GM19099 (cell line): ENCODE data around the gene ARVCF.
A peak's percentile ranks its signal among the peaks of the same experiment; 100 is the strongest.

Experiments used
- POLR2A ChIP-seq: IDR thresholded peaks from 3 replicates; pipeline ENCODE4 v1.6.1; 2011; ENCODE audit warnings: low read depth; ENCODE audit not compliant: insufficient read length; ENCODE audit errors: extremely low read depth

ARVCF gene

GRCh38 chr22:20028855-20029549 lies 12.4 kb upstream of the ARVCF start:
- TF ChIP-seq POLR2A: no peak

DNA sequence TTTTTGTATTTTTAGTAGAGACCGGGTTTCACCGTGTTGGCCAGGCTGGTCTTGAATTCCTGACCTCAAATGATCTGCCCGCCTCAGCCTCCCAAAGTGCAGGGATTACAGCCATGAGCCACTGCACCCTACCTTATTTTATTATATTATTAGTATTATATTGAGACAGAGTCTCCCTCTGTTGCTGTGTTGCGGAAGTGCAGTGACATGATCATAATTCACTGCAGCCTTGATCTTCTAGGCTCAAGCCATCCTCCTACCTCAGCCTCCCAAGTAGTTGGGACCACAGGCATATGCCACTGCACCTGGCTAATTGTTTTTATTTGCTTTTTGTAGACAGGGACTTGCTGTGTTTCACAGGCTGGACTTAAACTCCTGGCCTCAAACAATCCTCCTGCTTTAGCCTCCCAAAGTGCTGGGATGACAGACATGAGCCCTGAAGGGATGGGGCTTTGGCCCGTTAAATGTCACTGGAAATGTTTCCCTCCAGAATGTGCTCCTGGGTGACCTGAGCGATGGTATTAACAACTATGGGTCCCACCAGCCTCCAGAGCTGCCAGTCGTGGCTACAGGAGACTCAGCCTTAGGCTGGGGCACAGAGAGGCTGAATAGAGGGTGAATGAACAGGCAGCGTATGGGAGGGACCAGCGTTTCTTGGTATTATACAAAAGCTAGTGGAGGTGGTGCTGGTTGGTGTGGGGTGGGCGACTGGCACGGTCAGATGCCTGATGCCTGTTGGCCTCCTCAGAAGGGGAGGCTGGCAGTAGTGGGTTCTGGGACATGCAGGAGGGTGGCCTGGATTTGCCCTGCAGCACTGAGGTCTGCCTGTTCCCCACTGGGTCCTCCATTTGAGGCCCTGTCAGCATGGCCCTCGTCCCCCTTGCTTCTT lies 11.6 kb upstream of the ARVCF start:
- no peak for TF ChIP-seq POLR2A

GRCh38 chr22:20026996-20027601 lies 10.5 kb upstream of the ARVCF start:
- no peak for TF ChIP-seq POLR2A

DNA sequence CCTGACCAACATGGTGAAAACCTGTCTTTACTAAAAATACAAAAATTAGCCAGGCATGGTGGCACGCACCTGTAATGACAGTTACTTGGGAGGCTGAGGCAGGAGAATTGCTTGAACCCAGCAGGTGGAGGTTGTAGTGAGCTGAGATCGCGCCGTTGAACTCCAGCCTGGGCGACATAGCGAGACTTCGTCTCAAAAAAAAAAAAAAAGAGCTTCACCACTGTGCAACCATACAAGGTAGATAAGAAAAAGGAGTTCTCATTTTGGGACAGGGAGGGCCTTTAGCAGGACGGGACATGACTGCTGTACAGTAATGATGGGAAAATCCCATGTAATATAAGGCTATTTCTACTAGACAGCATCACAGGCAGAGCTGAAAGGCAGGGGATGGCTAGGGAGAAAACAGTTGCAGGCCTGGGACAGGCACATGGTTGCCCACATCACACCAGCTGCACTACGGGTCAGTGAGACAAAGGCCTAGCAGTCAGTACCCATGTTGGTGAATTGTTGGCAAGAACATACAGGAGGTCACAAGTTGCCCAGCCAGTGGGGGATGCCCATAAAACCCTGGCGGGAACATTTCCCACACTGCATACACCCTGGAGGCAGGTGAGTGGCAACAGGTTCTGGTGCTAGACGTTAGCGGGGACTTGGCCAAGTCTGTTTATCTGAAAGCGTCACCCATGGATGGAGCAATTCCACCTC lies 9.7 kb upstream of the ARVCF start:
- TF ChIP-seq POLR2A: no peak

GRCh38 chr22:20025401-20026203 lies 9.0 kb upstream of the ARVCF start:
- TF ChIP-seq POLR2A: no peak

DNA sequence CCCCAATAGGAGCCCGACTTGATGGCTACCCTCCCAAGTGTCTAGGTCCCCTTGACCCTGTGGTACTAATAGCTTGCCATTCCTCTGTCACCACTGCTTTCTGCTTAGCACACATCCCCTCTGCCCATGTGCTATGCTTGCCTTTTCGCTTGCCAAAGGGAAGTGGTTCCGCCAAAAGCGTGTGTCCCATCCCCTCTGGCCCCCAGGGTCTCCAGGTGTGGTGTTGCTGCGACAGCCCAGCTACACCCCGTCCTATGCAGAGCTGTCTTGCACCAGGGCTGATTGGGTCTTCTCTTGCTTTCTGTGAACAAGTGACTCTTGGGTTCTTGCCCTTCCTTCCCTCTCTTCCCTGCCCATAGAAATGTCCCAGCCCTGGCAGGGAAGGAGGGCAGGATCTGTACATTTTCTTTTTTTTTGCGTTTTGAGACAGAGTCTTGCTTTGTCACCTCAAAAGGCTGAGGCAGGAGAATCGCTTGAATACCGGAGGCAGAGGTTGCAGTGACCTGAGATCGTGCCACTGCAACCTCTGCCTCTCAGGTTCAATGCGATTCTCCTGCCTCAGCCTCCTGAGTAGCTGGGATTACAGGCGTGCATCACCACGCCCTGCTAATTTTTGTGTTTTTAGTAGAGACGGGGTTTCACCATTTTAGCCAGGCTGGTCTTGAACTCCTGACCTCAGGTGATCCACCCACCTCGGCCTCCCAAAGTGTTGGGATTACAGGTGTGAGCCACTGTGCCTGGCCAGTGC lies 8.2 kb upstream of the ARVCF start:
- TF ChIP-seq POLR2A: no peak

DNA sequence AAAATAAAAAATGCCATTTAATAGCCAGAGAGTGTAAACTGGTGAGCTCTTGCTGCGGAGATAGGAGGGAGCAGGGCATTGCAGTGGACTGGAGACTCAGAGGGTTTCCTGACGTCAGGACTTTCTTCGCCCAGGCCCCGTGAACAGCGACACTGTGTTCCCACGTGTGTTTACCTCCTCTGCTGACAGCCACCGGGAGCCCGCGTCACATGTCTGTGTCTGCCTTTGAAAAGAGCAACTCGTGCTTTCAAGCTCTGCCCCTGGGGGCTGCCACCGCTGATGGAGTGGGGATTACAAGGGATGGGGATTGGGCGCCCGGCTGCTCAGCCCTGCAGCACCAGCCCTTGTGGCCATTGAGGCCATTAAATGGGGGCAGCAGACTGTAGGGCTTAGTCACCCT lies 7.6 kb upstream of the ARVCF start:
- TF ChIP-seq POLR2A: no peak

DNA sequence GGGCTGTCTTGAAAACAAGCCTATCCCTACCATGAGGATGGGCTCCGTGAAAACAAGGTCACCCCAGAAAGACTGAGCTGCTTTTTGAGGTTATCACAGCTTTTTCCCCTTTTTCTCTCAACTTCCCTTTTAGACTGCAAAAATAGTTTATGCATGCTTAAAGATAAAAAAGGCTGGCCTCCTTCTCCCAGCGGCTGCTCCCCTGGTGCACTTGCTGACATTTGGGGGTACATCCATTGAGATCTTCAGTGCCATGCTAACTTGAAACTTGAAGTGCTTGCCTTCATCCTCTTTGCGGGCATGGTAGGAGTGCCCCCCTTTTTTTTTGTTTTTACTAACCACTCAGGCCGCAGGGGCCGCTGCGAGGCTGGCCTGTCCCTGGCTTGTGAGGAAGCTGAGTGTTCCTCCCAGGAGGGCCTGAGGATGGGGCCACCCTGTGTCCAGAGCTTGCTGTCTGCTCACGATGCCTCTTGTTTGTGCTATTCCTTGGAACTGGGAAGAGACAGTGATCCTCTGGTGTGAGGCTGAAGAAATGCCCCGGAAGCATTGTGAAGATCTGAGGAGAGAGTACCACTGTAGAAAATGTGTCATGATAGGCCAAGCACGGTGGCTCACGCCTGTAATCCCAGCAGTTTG lies 6.5 kb upstream of the ARVCF start:
- no peak for TF ChIP-seq POLR2A

- TF ChIP-seq POLR2A: no peak
Observed at GRCh38 chr22:20022231-20022977, 5.8 kb upstream of the ARVCF start.

DNA sequence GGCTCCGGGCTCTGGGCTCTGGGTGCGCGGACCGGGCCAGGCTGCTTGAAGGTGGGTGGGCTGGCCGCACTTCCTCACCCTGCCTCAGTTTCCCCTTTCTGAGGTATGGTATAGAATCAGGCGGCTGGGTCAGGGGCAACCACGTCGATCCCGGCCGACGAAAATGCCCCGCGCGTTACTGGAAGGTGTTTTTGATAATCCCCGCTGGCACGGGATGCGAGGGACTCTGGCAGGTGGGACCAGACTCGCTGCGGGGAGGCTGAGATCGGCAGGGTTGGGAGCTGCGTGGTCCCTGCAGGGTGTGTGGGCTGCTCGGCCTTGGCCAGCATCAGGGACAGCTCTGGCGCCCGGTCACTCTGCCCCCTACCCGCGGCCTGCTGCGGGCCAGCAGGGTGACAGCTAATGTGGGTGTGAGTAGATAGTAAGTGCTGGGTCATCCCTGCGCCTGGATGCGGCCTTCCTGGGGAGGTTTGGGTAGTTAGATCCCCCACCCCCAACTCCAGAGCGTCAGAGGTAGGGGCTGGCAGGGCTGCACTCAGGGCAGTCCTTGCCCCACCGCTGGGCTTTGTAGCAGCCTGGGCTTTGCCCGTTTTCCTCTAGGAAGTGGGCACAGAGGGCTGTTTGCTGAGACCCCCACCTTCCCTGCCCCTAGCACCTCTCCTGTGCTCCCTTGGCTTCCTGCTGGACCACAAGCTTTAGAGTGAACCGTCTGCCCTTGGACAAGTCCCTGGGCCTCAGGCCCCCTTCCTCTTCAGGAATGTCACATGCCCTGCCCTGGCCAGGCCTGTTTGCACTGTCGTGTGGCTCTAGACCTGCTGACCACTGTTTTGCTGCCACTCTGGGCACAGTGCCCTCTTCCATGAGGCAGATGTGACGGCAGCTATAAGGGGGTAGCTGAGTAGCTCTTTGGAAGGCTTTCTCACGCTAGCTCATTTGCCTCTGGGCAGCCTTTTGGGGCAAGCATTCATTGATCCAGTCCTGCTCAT lies 4.9 kb upstream of the ARVCF start:
- TF ChIP-seq POLR2A: no peak

DNA sequence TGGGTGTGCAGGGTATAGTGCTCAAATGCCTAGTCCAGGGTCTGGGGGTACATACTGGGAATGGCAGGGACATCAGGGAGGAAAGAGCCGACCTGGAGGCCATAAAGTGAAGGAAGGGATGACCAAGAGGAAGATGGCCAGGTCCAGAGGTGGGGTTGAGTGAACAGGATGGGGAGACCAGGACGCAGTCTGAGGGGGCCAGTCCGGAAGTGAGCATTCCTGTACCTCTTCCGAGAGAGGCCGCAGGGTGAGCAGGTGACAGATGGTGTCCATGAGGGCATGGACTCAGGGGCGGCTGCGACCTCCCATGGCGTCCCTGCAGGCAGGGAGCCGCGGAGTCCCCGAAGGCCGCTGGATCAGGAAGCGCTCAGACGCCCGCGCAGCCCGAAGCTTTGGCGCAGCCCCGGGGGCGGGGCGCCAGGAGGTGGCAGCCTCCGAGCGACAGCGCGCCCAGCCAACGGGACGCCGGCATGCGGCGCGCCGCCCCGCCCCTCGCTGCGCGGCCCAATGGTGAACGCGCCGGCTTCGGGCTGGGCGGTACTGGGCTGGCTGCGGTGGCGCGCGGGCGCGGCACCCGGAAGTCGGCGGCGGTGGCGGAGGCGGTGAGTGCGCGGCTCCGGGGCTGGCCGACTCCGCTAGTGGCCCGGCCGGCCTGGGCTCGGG lies 4.0 kb upstream of the ARVCF start, which contains the start of gene TANGO2:
TSS of gene TANGO2 (plus strand) at position 578 of the 663 bp plus-strand sequence. CDS start 15,689 bp downstream, outside the sequence.
- TF ChIP-seq POLR2A: peak; percentile 88
